Fibroblast of lung (primary cell): Measurements from ENCODE around the gene MYRF. TPM values are rescaled to one million over a fixed set of nuclear protein-coding genes. Genes with fewer than 3 reads are reported as not detected.

Source experiments
- DNase-seq, 2 donors: peaks; one replicate each; pipeline versions ENCODE4 v3.0.0 to v3.0.0-alpha.2; 2010; ENCODE audit warnings: low read depth in 2 of 2
- H2AFZ ChIP-seq: 2 replicates; pipeline ENCODE4 v1.5.1; 2012; ENCODE audit warnings: low read length, control low read depth, inconsistent platforms
- H3K27ac ChIP-seq: 2 replicates; pipeline ENCODE4 v1.5.1; 2011; ENCODE audit warnings: low read length, control low read depth; ENCODE audit not compliant: insufficient read depth
- H3K27me3 ChIP-seq: 2 replicates; pipeline ENCODE4 v1.5.1; 2011; ENCODE audit warnings: mild to moderate bottlenecking, low read length; ENCODE audit not compliant: control insufficient read depth, insufficient read depth
- H3K36me3 ChIP-seq: 2 replicates; pipeline ENCODE4 v1.5.1; 2011; ENCODE audit warnings: low read length; ENCODE audit not compliant: control insufficient read depth, insufficient read depth
- H3K4me1 ChIP-seq: 2 replicates; pipeline ENCODE4 v1.5.1; 2011; ENCODE audit warnings: low read length; ENCODE audit not compliant: control insufficient read depth, insufficient read depth; ENCODE audit errors: extremely low read depth
- H3K4me2 ChIP-seq: 2 replicates; pipeline ENCODE4 v1.5.1; 2011; ENCODE audit warnings: low read length, control low read depth; ENCODE audit not compliant: insufficient read depth; ENCODE audit errors: extremely low read depth
- H3K4me3 ChIP-seq, 4 experiments: fragments of 200-600 bp in 1 of 4; sonication (generic) in 1 of 4; replicated peaks in 1 of 4; 2 replicates each; pipeline ENCODE4 v1.5.1; 2011 to 2016; ENCODE audit warnings: low read length in 4 of 4, low read depth in 3 of 4, mild to moderate bottlenecking in 3 of 4, control low read depth in 2 of 4, inconsistent platforms in 1 of 4, mixed read lengths in 1 of 4; ENCODE audit not compliant: insufficient read depth in 1 of 4; ENCODE audit errors: control extremely low read depth in 1 of 4
- H3K79me2 ChIP-seq: 2 replicates; pipeline ENCODE4 v1.5.1; 2012; ENCODE audit warnings: mild to moderate bottlenecking, low read length, inconsistent platforms; ENCODE audit not compliant: control insufficient read depth, insufficient read depth
- H3K9ac ChIP-seq: 2 replicates; pipeline ENCODE4 v1.5.1; 2011; ENCODE audit warnings: mild to moderate bottlenecking, low read length, control low read depth; ENCODE audit not compliant: insufficient read depth
- H3K9me3 ChIP-seq: 2 replicates; pipeline ENCODE4 v1.5.1; 2012; ENCODE audit warnings: low read depth, low read length; ENCODE audit not compliant: control insufficient read depth, insufficient read depth
- H4K20me1 ChIP-seq: 2 replicates; pipeline ENCODE4 v1.5.1; 2011; ENCODE audit warnings: low read length; ENCODE audit not compliant: control insufficient read depth, insufficient read depth; ENCODE audit errors: extremely low read depth
- CTCF ChIP-seq, 2 donors: IDR thresholded peaks in 1 of 2; conservative IDR thresholded peaks in 1 of 2; 1 replicate in 1 of 2; 2 replicates in 1 of 2; pipeline ENCODE4 v1.5.1; 2011 to 2012; ENCODE audit warnings: low read length in 2 of 2, control low read depth in 1 of 2, inconsistent platforms in 1 of 2, low read depth in 1 of 2, mild to moderate bottlenecking in 1 of 2
- EZH2 ChIP-seq: IDR thresholded peaks from 2 replicates; pipeline ENCODE4 v1.5.1; 2012; ENCODE audit warnings: low read length, control low read depth, mild to moderate bottlenecking; ENCODE audit errors: missing control alignments
- polyA plus RNA-seq, 2 donors: library from polyadenylated mRNA; depleted of rRNA in 1 of 2; stranded (reverse) in 1 of 2; unstranded in 1 of 2; fragments of >200 nt; gene quantifications; 2 replicates each; pipeline ENCODE4 v1.2.1, GENCODE V29; 2011 to 2012; ENCODE audit warnings: missing spikeins in 1 of 2
- total RNA-seq: library from RNA; depleted of rRNA; stranded (reverse); fragments of >200 nt; gene quantifications from 2 replicates; pipeline ENCODE4 v1.2.1, GENCODE V29; 2014

MYRF gene
- total and polyA plus RNA-seq, 2 donors (not counting 1 experiment from before 2014, with no cell fraction given) = 0.10 to 0.17 TPM

GRCh38 chr11:61814247-61814957 lies 62.0 kb downstream of the MYRF start:
- TF ChIP-seq CTCF (conservative IDR thresholded peaks at IDR 0.05 in 1 of 2, IDR thresholded peaks at IDR 0.05 in 1 of 2; ENCODE audit: low read depth in 1 of 2, low read length in 2 of 2) (no peak), EZH2 (no peak)
- Histone ChIP-seq H3K4me2 (peak overlapping the region; percentile 42), H4K20me1 (no peaks in the 10 kb centered on the region), H3K27me3 (no peaks in the 10 kb centered on the region), H3K36me3 (peaks cover 21% of the 10 kb centered on the region), H3K9me3 (no peaks in the 10 kb centered on the region), H3K4me3 (peak overlapping the region; percentile 34 to 81 (median 68)), H3K79me2 (peaks cover 11% of the 10 kb centered on the region), H3K9ac (peak overlapping the region; percentile 16), H2AFZ (peak overlapping the region; percentile 3), H3K27ac (peak overlapping the region; percentile 98), H3K4me1 (peaks cover 3% of the 10 kb centered on the region)
- DNase-seq = peak; percentile 40 to 43

GRCh38 chr11:61814958-61815789 lies 62.7 kb downstream of the MYRF start:
- Histone ChIP-seq H3K9me3 (no peaks in the 10 kb centered on the region), H3K9ac (peak overlapping the region; percentile 95), H3K4me2 (peak overlapping the region; percentile 42), H3K4me3 (peak overlapping the region; percentile 77 to 81 (median 79)), H3K79me2 (peaks cover 11% of the 10 kb centered on the region), H3K27ac (peak overlapping the region; percentile 98), H3K4me1 (peaks cover 4% of the 10 kb centered on the region), H2AFZ (peak overlapping the region; percentile 3), H3K36me3 (peaks cover 15% of the 10 kb centered on the region), H4K20me1 (no peaks in the 10 kb centered on the region), H3K27me3 (no peaks in the 10 kb centered on the region)
- DNase-seq = peak; percentile 95 to 98
- no peak for TF ChIP-seq CTCF (conservative IDR thresholded peaks at IDR 0.05 in 1 of 2, IDR thresholded peaks at IDR 0.05 in 1 of 2; ENCODE audit: low read depth in 1 of 2, low read length in 2 of 2)
- no peak for TF ChIP-seq EZH2
